EL (cell line): Measurements from ENCODE around the gene BANK1.
A peak's percentile ranks its signal among the peaks of the same experiment; 100 is the strongest.

Experiments used
- DNase-seq: peaks from one replicate; pipeline ENCODE4 v3.0.0-alpha.2; 2016

Gene BANK1

GRCh38 chr4:101790521-101791181, at the start of gene BANK1:
Gene BANK1 (plus strand): TSS chr4:101790730. CDS start chr4:101790881, 151 bp downstream.
- DNase-seq, result peak; percentile 48

- DNase-seq, result peak; percentile 35
Measured at GRCh38 chr4:101753721-101754120, 36.8 kb upstream of the BANK1 start.

- DNase-seq, result no peak
Measured at GRCh38 chr4:101756181-101756580, 34.3 kb upstream of the BANK1 start.

GRCh38 chr4:101761405-101761804, 29.1 kb upstream of the BANK1 start:
- DNase-seq, result no peak

- DNase-seq, result no peak
Measured at GRCh38 chr4:101762025-101762424, 28.5 kb upstream of the BANK1 start.

- DNase-seq, result no peak
Measured at GRCh38 chr4:101762534-101762933, 28.0 kb upstream of the BANK1 start.

- no peak for DNase-seq
Measured at GRCh38 chr4:101763576-101763975, 27.0 kb upstream of the BANK1 start.

- DNase-seq, result peak; percentile 17
Measured at GRCh38 chr4:101774807-101775206, 15.7 kb upstream of the BANK1 start.

GRCh38 chr4:101777431-101777830, 13.1 kb upstream of the BANK1 start:
- DNase-seq, result no peak

GRCh38 chr4:101780284-101780683, 10.2 kb upstream of the BANK1 start:
- no peak for DNase-seq

GRCh38 chr4:101782546-101782945, 8.0 kb upstream of the BANK1 start:
- no peak for DNase-seq

- no peak for DNase-seq
Measured at GRCh38 chr4:101784957-101785356, 5.6 kb upstream of the BANK1 start.

- DNase-seq, result no peak
Measured at GRCh38 chr4:101785486-101785885, 5.0 kb upstream of the BANK1 start.

GRCh38 chr4:101787701-101788316, 2.7 kb upstream of the BANK1 start:
- DNase-seq, result no peak

GRCh38 chr4:101791182-101791558, 640 bp downstream of the BANK1 start:
- peak; percentile 1 for DNase-seq

- peak; percentile 27 for DNase-seq
Measured at GRCh38 chr4:101792056-101792590, 1.6 kb downstream of the BANK1 start.

GRCh38 chr4:101793397-101793796, 2.9 kb downstream of the BANK1 start:
- DNase-seq, result no peak

- DNase-seq, result no peak
Measured at GRCh38 chr4:101794806-101795205, 4.3 kb downstream of the BANK1 start.

GRCh38 chr4:101795704-101796103, 5.2 kb downstream of the BANK1 start:
- no peak for DNase-seq

- no peak for DNase-seq
Measured at GRCh38 chr4:101801958-101802357, 11.4 kb downstream of the BANK1 start.

- DNase-seq, result no peak
Measured at GRCh38 chr4:101806914-101807313, 16.4 kb downstream of the BANK1 start.

GRCh38 chr4:101807351-101807750, 16.8 kb downstream of the BANK1 start:
- no peak for DNase-seq

- no peak for DNase-seq
Measured at GRCh38 chr4:101813604-101814003, 23.1 kb downstream of the BANK1 start.

- DNase-seq, result peak; percentile 50
Measured at GRCh38 chr4:101818362-101818761, 27.8 kb downstream of the BANK1 start.

GRCh38 chr4:101823864-101824263, 33.3 kb downstream of the BANK1 start:
- DNase-seq, result no peak
